ENCODE results near the gene PLCB3.

DNA sequence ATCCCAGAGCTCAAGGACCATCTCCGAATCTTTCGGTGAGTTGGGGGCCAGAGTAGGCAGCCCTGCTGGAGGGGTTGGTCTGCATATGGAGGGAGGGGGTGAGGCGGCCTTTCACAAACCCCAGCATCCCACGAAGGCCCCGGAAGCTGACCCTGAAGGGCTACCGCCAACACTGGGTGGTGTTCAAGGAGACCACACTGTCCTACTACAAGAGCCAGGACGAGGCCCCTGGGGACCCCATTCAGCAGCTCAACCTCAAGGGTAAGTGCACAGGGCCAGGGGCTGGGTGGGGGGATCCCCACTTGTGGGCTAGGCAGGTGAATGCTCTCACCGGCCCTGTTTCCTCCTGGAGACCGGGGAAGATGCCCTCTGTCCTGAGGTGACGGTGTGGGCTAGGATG, 31.6 kb upstream of the PLCB3 start:
- TF ChIP-seq, protein P1, sequence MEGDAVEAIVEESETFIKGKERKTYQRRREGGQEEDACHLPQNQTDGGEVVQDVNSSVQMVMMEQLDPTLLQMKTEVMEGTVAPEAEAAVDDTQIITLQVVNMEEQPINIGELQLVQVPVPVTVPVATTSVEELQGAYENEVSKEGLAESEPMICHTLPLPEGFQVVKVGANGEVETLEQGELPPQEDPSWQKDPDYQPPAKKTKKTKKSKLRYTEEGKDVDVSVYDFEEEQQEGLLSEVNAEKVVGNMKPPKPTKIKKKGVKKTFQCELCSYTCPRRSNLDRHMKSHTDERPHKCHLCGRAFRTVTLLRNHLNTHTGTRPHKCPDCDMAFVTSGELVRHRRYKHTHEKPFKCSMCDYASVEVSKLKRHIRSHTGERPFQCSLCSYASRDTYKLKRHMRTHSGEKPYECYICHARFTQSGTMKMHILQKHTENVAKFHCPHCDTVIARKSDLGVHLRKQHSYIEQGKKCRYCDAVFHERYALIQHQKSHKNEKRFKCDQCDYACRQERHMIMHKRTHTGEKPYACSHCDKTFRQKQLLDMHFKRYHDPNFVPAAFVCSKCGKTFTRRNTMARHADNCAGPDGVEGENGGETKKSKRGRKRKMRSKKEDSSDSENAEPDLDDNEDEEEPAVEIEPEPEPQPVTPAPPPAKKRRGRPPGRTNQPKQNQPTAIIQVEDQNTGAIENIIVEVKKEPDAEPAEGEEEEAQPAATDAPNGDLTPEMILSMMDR (conservative IDR thresholded peaks at IDR 0.05; ENCODE audit: low read depth in 2 of 2): no peak
- TF ChIP-seq POLR2AphosphoS5 (IDR thresholded peaks at IDR 0.05; ENCODE audit: low read depth) (no peak), EZH2 (IDR thresholded peaks at IDR 0.05; ENCODE audit: low read depth, unreplicated experiment) (no peak), EZH2phosphoT487 (IDR thresholded peaks at IDR 0.05; ENCODE audit: unreplicated experiment) (no peak), CREB1 (CRISPR knock-in tag; IDR thresholded peaks at IDR 0.05; ENCODE audit: low read depth) (no peak), JUNB (IDR thresholded peaks at IDR 0.05; ENCODE audit: unreplicated experiment) (no peak), ZNF331 (CRISPR knock-in tag; IDR thresholded peaks at IDR 0.05; ENCODE audit: low read depth) (no peak), NANOG (IDR thresholded peaks at IDR 0.05; ENCODE audit: borderline replicate concordance) (no peak), ZNF114 (CRISPR knock-in tag; IDR thresholded peaks at IDR 0.05) (no peak)
- TF ChIP-seq, protein P2, sequence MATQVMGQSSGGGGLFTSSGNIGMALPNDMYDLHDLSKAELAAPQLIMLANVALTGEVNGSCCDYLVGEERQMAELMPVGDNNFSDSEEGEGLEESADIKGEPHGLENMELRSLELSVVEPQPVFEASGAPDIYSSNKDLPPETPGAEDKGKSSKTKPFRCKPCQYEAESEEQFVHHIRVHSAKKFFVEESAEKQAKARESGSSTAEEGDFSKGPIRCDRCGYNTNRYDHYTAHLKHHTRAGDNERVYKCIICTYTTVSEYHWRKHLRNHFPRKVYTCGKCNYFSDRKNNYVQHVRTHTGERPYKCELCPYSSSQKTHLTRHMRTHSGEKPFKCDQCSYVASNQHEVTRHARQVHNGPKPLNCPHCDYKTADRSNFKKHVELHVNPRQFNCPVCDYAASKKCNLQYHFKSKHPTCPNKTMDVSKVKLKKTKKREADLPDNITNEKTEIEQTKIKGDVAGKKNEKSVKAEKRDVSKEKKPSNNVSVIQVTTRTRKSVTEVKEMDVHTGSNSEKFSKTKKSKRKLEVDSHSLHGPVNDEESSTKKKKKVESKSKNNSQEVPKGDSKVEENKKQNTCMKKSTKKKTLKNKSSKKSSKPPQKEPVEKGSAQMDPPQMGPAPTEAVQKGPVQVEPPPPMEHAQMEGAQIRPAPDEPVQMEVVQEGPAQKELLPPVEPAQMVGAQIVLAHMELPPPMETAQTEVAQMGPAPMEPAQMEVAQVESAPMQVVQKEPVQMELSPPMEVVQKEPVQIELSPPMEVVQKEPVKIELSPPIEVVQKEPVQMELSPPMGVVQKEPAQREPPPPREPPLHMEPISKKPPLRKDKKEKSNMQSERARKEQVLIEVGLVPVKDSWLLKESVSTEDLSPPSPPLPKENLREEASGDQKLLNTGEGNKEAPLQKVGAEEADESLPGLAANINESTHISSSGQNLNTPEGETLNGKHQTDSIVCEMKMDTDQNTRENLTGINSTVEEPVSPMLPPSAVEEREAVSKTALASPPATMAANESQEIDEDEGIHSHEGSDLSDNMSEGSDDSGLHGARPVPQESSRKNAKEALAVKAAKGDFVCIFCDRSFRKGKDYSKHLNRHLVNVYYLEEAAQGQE (IDR thresholded peaks at IDR 0.05; ENCODE audit: unreplicated experiment): no peak
- TF ChIP-seq, protein P3, sequence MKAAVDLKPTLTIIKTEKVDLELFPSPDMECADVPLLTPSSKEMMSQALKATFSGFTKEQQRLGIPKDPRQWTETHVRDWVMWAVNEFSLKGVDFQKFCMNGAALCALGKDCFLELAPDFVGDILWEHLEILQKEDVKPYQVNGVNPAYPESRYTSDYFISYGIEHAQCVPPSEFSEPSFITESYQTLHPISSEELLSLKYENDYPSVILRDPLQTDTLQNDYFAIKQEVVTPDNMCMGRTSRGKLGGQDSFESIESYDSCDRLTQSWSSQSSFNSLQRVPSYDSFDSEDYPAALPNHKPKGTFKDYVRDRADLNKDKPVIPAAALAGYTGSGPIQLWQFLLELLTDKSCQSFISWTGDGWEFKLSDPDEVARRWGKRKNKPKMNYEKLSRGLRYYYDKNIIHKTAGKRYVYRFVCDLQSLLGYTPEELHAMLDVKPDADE (IDR thresholded peaks at IDR 0.05): no peak
